Cardiac muscle cell (in vitro differentiated cells and primary cell): Measurements from ENCODE around the gene C2CD2L. TPM values are rescaled to one million over a fixed set of nuclear protein-coding genes. Genes with fewer than 3 reads are reported as not detected.
A peak's percentile ranks its signal among the peaks of the same experiment; 100 is the strongest.
"Not testable (repeated sequence)": the region's sequence is repeated elsewhere in the genome, so short reads cannot be mapped to it uniquely, and the experiment has no call there.

Experiments
- DNase-seq, 2 donors: peaks; one replicate each; pipeline versions ENCODE4 v3.0.0 to v3.0.0-alpha.2; 2010 to 2017; ENCODE audit warnings: low read depth in 1 of 2, low spot score in 1 of 2
- H3K27ac ChIP-seq: fragments of 200-600 bp; sonication (generic); 2 replicates; pipeline ENCODE4 v1.5.1; 2016
- H3K27me3 ChIP-seq: fragments of 200-600 bp; sonication (generic); 2 replicates; pipeline ENCODE4 v1.6.0; 2016; ENCODE audit warnings: control low read depth
- H3K36me3 ChIP-seq: fragments of 200-600 bp; sonication (generic); 2 replicates; pipeline ENCODE4 v1.5.1; 2016; ENCODE audit warnings: control low read depth
- H3K4me1 ChIP-seq: fragments of 200-600 bp; sonication (generic); 2 replicates; pipeline ENCODE4 v1.8.1; 2017; ENCODE audit warnings: low read depth, mild to moderate bottlenecking, mixed run types
- H3K4me3 ChIP-seq: fragments of 200-600 bp; sonication (generic); 2 replicates; pipeline ENCODE4 v1.5.1; 2016; ENCODE audit warnings: mild to moderate bottlenecking
- H3K9me3 ChIP-seq: fragments of 200-600 bp; sonication (generic); 2 replicates; pipeline ENCODE4 v1.5.1; 2017; ENCODE audit warnings: low read depth, mild to moderate bottlenecking, control low read depth
- CTCF ChIP-seq: IDR thresholded peaks from 2 replicates; pipeline ENCODE4 v1.5.1; 2012; ENCODE audit warnings: low read depth, mild to moderate bottlenecking, low read length
- polyA plus RNA-seq: library from polyadenylated mRNA; unstranded; fragments of >200 nt; fragmentation: Nextera tagmentation; extraction: Ambion mirVana; gene quantifications from 2 replicates; pipeline ENCODE4 v1.2.1, GENCODE V29; 2016
- total RNA-seq: library from RNA; depleted of rRNA; stranded (reverse); fragments of >200 nt; gene quantifications from 2 replicates; pipeline ENCODE4 v1.2.3, GENCODE V29; 2016

Gene C2CD2L
- total and polyA plus RNA-seq, 2 experiments from 2014 or later = 11.1 to 16.4 TPM

- H3K9me3 ChIP-seq = no peaks in the 10 kb centered on the region
- no peaks in the 10 kb centered on the region for H3K4me1 ChIP-seq
- TF ChIP-seq CTCF = no peak
- H3K4me3 ChIP-seq = no peak overlapping the region
- H3K27me3 ChIP-seq = no peaks in the 10 kb centered on the region
- no peaks in the 10 kb centered on the region for H3K36me3 ChIP-seq
- no peak overlapping the region for H3K27ac ChIP-seq
- DNase-seq = no peak
These were observed 49.9 kb downstream of the C2CD2L start for GRCh38 chr11:119157063-119157462.

GRCh38 chr11:119158467-119158866 lies 51.3 kb downstream of the C2CD2L start:
- Histone ChIP-seq H3K4me1 (no peaks in the 10 kb centered on the region), H3K9me3 (no peaks in the 10 kb centered on the region), H3K36me3 (no peaks in the 10 kb centered on the region), H3K27me3 (no peaks in the 10 kb centered on the region), H3K4me3 (no peak overlapping the region), H3K27ac (no peak overlapping the region)
- TF ChIP-seq CTCF = no peak
- DNase-seq = no peak

GRCh38 chr11:119160151-119160550 lies 53.0 kb downstream of the C2CD2L start:
- Histone ChIP-seq H3K9me3 (no peaks in the 10 kb centered on the region), H3K4me3 (no peak overlapping the region), H3K36me3 (no peaks in the 10 kb centered on the region), H3K27ac (no peak overlapping the region), H3K27me3 (no peaks in the 10 kb centered on the region), H3K4me1 (no peaks in the 10 kb centered on the region)
- DNase-seq = no peak
- TF ChIP-seq CTCF = no peak

- TF ChIP-seq CTCF = no peak
- Histone ChIP-seq H3K36me3 (no peaks in the 10 kb centered on the region), H3K9me3 (no peaks in the 10 kb centered on the region)
These were observed 54.7 kb downstream of the C2CD2L start for GRCh38 chr11:119161871-119162270.

GRCh38 chr11:119166368-119167076 lies 59.4 kb downstream of the C2CD2L start:
- H3K4me3 ChIP-seq = no peak overlapping the region

More at GRCh38 chr11:119161871-119162270, 54.7 kb downstream of the C2CD2L start:
- Histone ChIP-seq H3K4me3 (no peak overlapping the region), H3K4me1 (no peaks in the 10 kb centered on the region), H3K27me3 (no peaks in the 10 kb centered on the region), H3K27ac (no peak overlapping the region)
- no peak for DNase-seq

GRCh38 chr11:119167077-119167458 lies 59.9 kb downstream of the C2CD2L start:
- not testable (repeated sequence) for H3K27ac ChIP-seq, H3K36me3 ChIP-seq, H3K9me3 ChIP-seq, H3K4me1 ChIP-seq, H3K27me3 ChIP-seq, H3K4me3 ChIP-seq, DNase-seq

More at GRCh38 chr11:119166368-119167076, 59.4 kb downstream of the C2CD2L start:
- peaks cover 5% of the 10 kb centered on the region for H3K4me1 ChIP-seq
- no peak overlapping the region for H3K27ac ChIP-seq
- H3K9me3 ChIP-seq = no peaks in the 10 kb centered on the region
- no peaks in the 10 kb centered on the region for H3K36me3 ChIP-seq
- no peak for TF ChIP-seq CTCF
- peak in 1 of 2 donors; percentile 38 for DNase-seq
- no peaks in the 10 kb centered on the region for H3K27me3 ChIP-seq
